Measurements from ENCODE around the gene KHNYN.

DNA sequence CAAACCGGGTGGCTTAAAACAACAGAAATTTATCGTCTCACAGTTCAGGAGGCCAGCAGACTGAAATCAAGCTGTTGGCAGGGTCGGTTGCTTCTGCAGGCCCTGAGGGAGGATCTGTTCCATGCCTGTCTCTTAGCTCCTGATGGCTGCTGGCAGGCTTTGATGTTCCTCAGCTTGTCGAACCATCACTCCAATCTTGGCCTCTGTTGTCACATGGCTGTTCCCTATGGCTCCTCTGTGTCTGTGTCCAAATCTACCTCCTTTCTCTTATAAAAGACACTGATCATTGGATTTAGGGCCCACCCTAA lies 47.7 kb upstream of the KHNYN start:
- TF ChIP-seq, protein P1, sequence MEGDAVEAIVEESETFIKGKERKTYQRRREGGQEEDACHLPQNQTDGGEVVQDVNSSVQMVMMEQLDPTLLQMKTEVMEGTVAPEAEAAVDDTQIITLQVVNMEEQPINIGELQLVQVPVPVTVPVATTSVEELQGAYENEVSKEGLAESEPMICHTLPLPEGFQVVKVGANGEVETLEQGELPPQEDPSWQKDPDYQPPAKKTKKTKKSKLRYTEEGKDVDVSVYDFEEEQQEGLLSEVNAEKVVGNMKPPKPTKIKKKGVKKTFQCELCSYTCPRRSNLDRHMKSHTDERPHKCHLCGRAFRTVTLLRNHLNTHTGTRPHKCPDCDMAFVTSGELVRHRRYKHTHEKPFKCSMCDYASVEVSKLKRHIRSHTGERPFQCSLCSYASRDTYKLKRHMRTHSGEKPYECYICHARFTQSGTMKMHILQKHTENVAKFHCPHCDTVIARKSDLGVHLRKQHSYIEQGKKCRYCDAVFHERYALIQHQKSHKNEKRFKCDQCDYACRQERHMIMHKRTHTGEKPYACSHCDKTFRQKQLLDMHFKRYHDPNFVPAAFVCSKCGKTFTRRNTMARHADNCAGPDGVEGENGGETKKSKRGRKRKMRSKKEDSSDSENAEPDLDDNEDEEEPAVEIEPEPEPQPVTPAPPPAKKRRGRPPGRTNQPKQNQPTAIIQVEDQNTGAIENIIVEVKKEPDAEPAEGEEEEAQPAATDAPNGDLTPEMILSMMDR (IDR thresholded peaks at IDR 0.05): no peak
- TF ChIP-seq POLR2A (IDR thresholded peaks at IDR 0.05): no peak
